Mononuclear cell (primary cell): Measurements from ENCODE around the gene TWF2. TPM values are rescaled to one million over a fixed set of nuclear protein-coding genes. Genes with fewer than 3 reads are reported as not detected.

Experiments used
- H3K27me3 ChIP-seq: 2 replicates; pipeline ENCODE4 v1.6.0; 2011; ENCODE audit warnings: low read length, control low read depth; ENCODE audit not compliant: insufficient read depth
- H3K4me1 ChIP-seq: 2 replicates; pipeline ENCODE4 v1.5.1; 2011; ENCODE audit warnings: mild to moderate bottlenecking, low read length, control low read depth; ENCODE audit not compliant: insufficient read depth
- H3K4me3 ChIP-seq: 2 replicates; pipeline ENCODE4 v1.5.1; 2011; ENCODE audit warnings: mild to moderate bottlenecking, low read length, moderate library complexity
- H3K9me3 ChIP-seq: 2 replicates; pipeline ENCODE4 v1.5.1; 2011; ENCODE audit warnings: low read depth, mild to moderate bottlenecking, control low read depth, low read length
- total RNA-seq: library from RNA; depleted of rRNA; stranded (reverse); fragments of >200 nt; gene quantifications from one replicate; pipeline ENCODE4 v1.2.3, GENCODE V29; 2012

Gene TWF2
- total RNA-seq, 1 donor, result 70.5 TPM

- Histone ChIP-seq H3K4me1 (peaks cover 85% of the 10 kb centered on the region), H3K9me3 (no peaks in the 10 kb centered on the region), H3K4me3 (no peak overlapping the region), H3K27me3 (no peaks in the 10 kb centered on the region)
Observed at GRCh38 chr3:52236424-52236886, 2.5 kb downstream of the TWF2 start.

GRCh38 chr3:52234516-52235447 lies 4.2 kb downstream of the TWF2 start:
- Histone ChIP-seq H3K4me3 (no peak overlapping the region), H3K9me3 (no peaks in the 10 kb centered on the region), H3K4me1 (peaks cover 71% of the 10 kb centered on the region), H3K27me3 (no peaks in the 10 kb centered on the region)

- no peaks in the 10 kb centered on the region for H3K9me3 ChIP-seq
- H3K27me3 ChIP-seq, result no peaks in the 10 kb centered on the region
- H3K4me1 ChIP-seq, result peaks cover 67% of the 10 kb centered on the region
- H3K4me3 ChIP-seq, result no peak overlapping the region
Observed at GRCh38 chr3:52233968-52234367, 5.0 kb downstream of the TWF2 start.

- Histone ChIP-seq H3K27me3 (no peaks in the 10 kb centered on the region), H3K9me3 (no peaks in the 10 kb centered on the region), H3K4me3 (no peak overlapping the region), H3K4me1 (peaks cover 62% of the 10 kb centered on the region)
Observed at GRCh38 chr3:52233108-52233591, 5.8 kb downstream of the TWF2 start.

- Histone ChIP-seq H3K4me1 (peaks cover 56% of the 10 kb centered on the region), H3K27me3 (no peaks in the 10 kb centered on the region)
Observed at GRCh38 chr3:52232279-52233107, 6.5 kb downstream of the TWF2 start.

GRCh38 chr3:52231502-52232278 lies 7.3 kb downstream of the TWF2 start:
- H3K27me3 ChIP-seq, result no peaks in the 10 kb centered on the region
- H3K4me3 ChIP-seq, result no peak overlapping the region
- H3K9me3 ChIP-seq, result no peaks in the 10 kb centered on the region
- peaks cover 54% of the 10 kb centered on the region for H3K4me1 ChIP-seq

More at GRCh38 chr3:52232279-52233107, 6.5 kb downstream of the TWF2 start:
- Histone ChIP-seq H3K9me3 (no peaks in the 10 kb centered on the region), H3K4me3 (no peak overlapping the region)

GRCh38 chr3:52230889-52231499 lies 8.0 kb downstream of the TWF2 start:
- Histone ChIP-seq H3K9me3 (no peaks in the 10 kb centered on the region), H3K4me1 (peaks cover 54% of the 10 kb centered on the region), H3K27me3 (no peaks in the 10 kb centered on the region), H3K4me3 (no peak overlapping the region)

- Histone ChIP-seq H3K27me3 (no peaks in the 10 kb centered on the region), H3K4me1 (peaks cover 54% of the 10 kb centered on the region), H3K9me3 (no peaks in the 10 kb centered on the region), H3K4me3 (no peak overlapping the region)
Observed at GRCh38 chr3:52230461-52230860, 8.5 kb downstream of the TWF2 start.

GRCh38 chr3:52229656-52230055 lies 9.3 kb downstream of the TWF2 start:
- no peaks in the 10 kb centered on the region for H3K9me3 ChIP-seq
- H3K27me3 ChIP-seq, result no peaks in the 10 kb centered on the region
- H3K4me1 ChIP-seq, result peaks cover 54% of the 10 kb centered on the region
- no peak overlapping the region for H3K4me3 ChIP-seq

GRCh38 chr3:52228751-52229291 lies 10.1 kb downstream of the TWF2 start:
- peaks cover 54% of the 10 kb centered on the region for H3K4me1 ChIP-seq
- H3K9me3 ChIP-seq, result no peaks in the 10 kb centered on the region
- no peaks in the 10 kb centered on the region for H3K27me3 ChIP-seq
- H3K4me3 ChIP-seq, result no peak overlapping the region

GRCh38 chr3:52228266-52228665 lies 10.7 kb downstream of the TWF2 start:
- Histone ChIP-seq H3K27me3 (no peaks in the 10 kb centered on the region), H3K4me1 (peaks cover 52% of the 10 kb centered on the region), H3K4me3 (no peak overlapping the region), H3K9me3 (no peaks in the 10 kb centered on the region)

- Histone ChIP-seq H3K9me3 (no peaks in the 10 kb centered on the region), H3K4me1 (peaks cover 51% of the 10 kb centered on the region), H3K27me3 (no peaks in the 10 kb centered on the region), H3K4me3 (no peak overlapping the region)
Observed at GRCh38 chr3:52227766-52228165, 11.2 kb downstream of the TWF2 start.

- H3K9me3 ChIP-seq, result no peaks in the 10 kb centered on the region
- no peak overlapping the region for H3K4me3 ChIP-seq
- no peaks in the 10 kb centered on the region for H3K27me3 ChIP-seq
- H3K4me1 ChIP-seq, result peaks cover 50% of the 10 kb centered on the region
Observed at GRCh38 chr3:52227117-52227516, 11.8 kb downstream of the TWF2 start.

- Histone ChIP-seq H3K9me3 (no peaks in the 10 kb centered on the region), H3K27me3 (no peaks in the 10 kb centered on the region), H3K4me1 (peaks cover 49% of the 10 kb centered on the region), H3K4me3 (no peak overlapping the region)
Observed at GRCh38 chr3:52226229-52226817, 12.6 kb downstream of the TWF2 start.
